GM12878 (cell line): ENCODE measurements around the gene C1QTNF3. TPM values are rescaled to one million over a fixed set of nuclear protein-coding genes. Genes with fewer than 3 reads are reported as not detected.

ENCODE experiments used
- ATAC-seq: fragments of 200-7000 bp; cut with Tn5 transposase; 3 replicates; pipeline ENCODE4 v1.9.1; 2020; ENCODE audit warnings: mild to moderate bottlenecking, moderate library complexity
- BruUV-seq: library from RNA; stranded (reverse); fragments of 400-500 nt; replicated peaks from 2 replicates; lab custom pipeline; 2021; lab: Mats Ljungman, UMichigan
- CTCF ChIA-PET: fragments of 300-600 bp; sonication (Branson Sonifier 250); formaldehyde crosslinking; extraction: SDS; loops from one replicate; lab custom pipeline; 2021; ENCODE audit warnings: inconsistent platforms; lab: Yijun Ruan, JAX
- POLR2A ChIA-PET: fragments of 350-600 bp; formaldehyde crosslinking; extraction: SDS; loops from one replicate; lab custom pipeline; 2021; ENCODE audit warnings: inconsistent platforms; lab: Charles Lee
- RAD21 ChIA-PET: fragments of 300-600 bp; sonication (Branson Sonifier 250); formaldehyde crosslinking; loops from one replicate; lab custom pipeline; 2023; ENCODE audit warnings: antibody characterized with exemption; ENCODE audit not compliant: unreplicated experiment; lab: Charles Lee
- SMC1A ChIA-PET: fragments of 300-600 bp; sonication (Branson Sonifier 250); formaldehyde crosslinking; loops from one replicate; lab custom pipeline; 2023; ENCODE audit not compliant: unreplicated experiment, uncharacterized antibody; lab: Charles Lee
- DNase-seq: peaks from one replicate; pipeline ENCODE4 v3.0.0-alpha.2; 2011; ENCODE audit warnings: low read depth, low spot score
- FAIRE-seq: peaks from 3 replicates; lab custom pipeline; 2011; peaks lifted over from hg19 to GRCh38; lab: Jason Lieb, UNC
- H2AFZ ChIP-seq: 2 replicates; pipeline ENCODE4 v1.6.0; 2011; ENCODE audit warnings: low read depth, low read length, control low read depth; ENCODE audit not compliant: control insufficient read depth
- H3K27ac ChIP-seq: 2 replicates; pipeline ENCODE4 v1.5.1; 2011; ENCODE audit warnings: control low read depth; ENCODE audit not compliant: control insufficient read depth, insufficient read depth
- H3K27me3 ChIP-seq, 2 experiments: replicated peaks in 1 of 2; 2 replicates each; pipeline versions ENCODE4 v1.6.0 to v1.6.1; 2011; ENCODE audit warnings: low read length in 1 of 2; ENCODE audit not compliant: control insufficient read depth in 2 of 2, insufficient read depth in 2 of 2
- H3K36me3 ChIP-seq, 2 experiments: 2 replicates each; pipeline ENCODE4 v1.5.1; 2011; ENCODE audit warnings: low read length in 1 of 2; ENCODE audit not compliant: control insufficient read depth in 2 of 2, insufficient read depth in 2 of 2
- H3K4me1 ChIP-seq: 2 replicates; pipeline ENCODE4 v1.6.1; 2011; ENCODE audit warnings: mild to moderate bottlenecking, low read length, moderate library complexity, mixed read lengths; ENCODE audit not compliant: control insufficient read depth, insufficient read depth
- H3K4me2 ChIP-seq: 2 replicates; pipeline ENCODE4 v1.6.0; 2011; ENCODE audit warnings: control low read depth; ENCODE audit not compliant: control insufficient read depth, insufficient read depth
- H3K4me3 ChIP-seq: fragments of 200-600 bp; sonication (generic); 2 replicates; pipeline ENCODE4 v1.5.1; 2016
- H3K79me2 ChIP-seq: 2 replicates; pipeline ENCODE4 v1.6.0; 2011; ENCODE audit warnings: low read length; ENCODE audit not compliant: control insufficient read depth, insufficient read depth
- H3K9ac ChIP-seq: 2 replicates; pipeline ENCODE4 v1.8.0; 2011; ENCODE audit warnings: low read length, control low read depth, mixed read lengths; ENCODE audit not compliant: control insufficient read depth, insufficient read depth
- H3K9me3 ChIP-seq: replicated peaks from 3 replicates; pipeline ENCODE4 v1.5.1; 2011; ENCODE audit warnings: mild to moderate bottlenecking, low read length; ENCODE audit not compliant: control insufficient read depth, insufficient read depth
- H4K20me1 ChIP-seq: 2 replicates; pipeline ENCODE4 v1.6.0; 2011; ENCODE audit not compliant: control insufficient read depth, insufficient read depth
- CBX3 ChIP-seq: fragments of 200-600 bp; sonication (generic); IDR thresholded peaks from 2 replicates; pipeline ENCODE4 v1.6.1; 2016; ENCODE audit warnings: low read depth, borderline replicate concordance
- EED ChIP-seq: sonication (generic); IDR thresholded peaks from 2 replicates; pipeline ENCODE4 v1.6.1; 2016; ENCODE audit warnings: antibody characterized with exemption, low read depth
- IKZF1 ChIP-seq: fragments of 450-650 bp; conservative IDR thresholded peaks from 2 replicates; pipeline ENCODE4 v1.6.1; 2017; ENCODE audit warnings: antibody characterized with exemption, mild to moderate bottlenecking
- IKZF2 ChIP-seq, 2 experiments: fragments of 450-650 bp; IDR thresholded peaks; 2 replicates each; pipeline ENCODE4 v1.6.1; 2017; ENCODE audit warnings: mild to moderate bottlenecking in 2 of 2, moderate library complexity in 2 of 2
- MEF2A ChIP-seq: IDR thresholded peaks from 2 replicates; pipeline ENCODE4 v1.6.1; 2011; ENCODE audit warnings: low read depth, mild to moderate bottlenecking, low read length, moderate library complexity; ENCODE audit not compliant: insufficient read depth
- NFIC ChIP-seq: IDR thresholded peaks from 2 replicates; pipeline ENCODE4 v1.6.1; 2012; ENCODE audit warnings: low read depth, mild to moderate bottlenecking, inconsistent platforms, low read length, moderate library complexity
- RUNX3 ChIP-seq: IDR thresholded peaks from 2 replicates; pipeline ENCODE4 v1.6.1; 2012; ENCODE audit warnings: low read length, inconsistent platforms
- SUPT20H ChIP-seq: IDR thresholded peaks from 2 replicates; pipeline ENCODE4 v1.6.1; 2011; ENCODE audit warnings: low read depth, mild to moderate bottlenecking, low read length, moderate library complexity, borderline replicate concordance; ENCODE audit not compliant: control insufficient read depth
- TCF7 ChIP-seq: IDR thresholded peaks from 2 replicates; pipeline ENCODE4 v1.6.1; 2014; ENCODE audit warnings: antibody characterized with exemption, borderline replicate concordance
- WGBS: methylation state at CpG from one replicate; pipeline ENCODE4 v1.1.6; 2016; ENCODE audit warnings: low lambda C conversion rate; ENCODE audit not compliant: insufficient replicate concordance, insufficient coverage; ENCODE audit errors: missing lambda C conversion rate; 5-methylcytosine and 5-hydroxymethylcytosine counted together
- in situ Hi-C: fragments of 300-500 bp; cut with MboI; formaldehyde crosslinking; loops from 9 replicates; pipeline ENCODE4 v1.14.3; 2018; ENCODE audit warnings: mixed read lengths
- intact Hi-C: fragments of 100-400 bp; cut with micrococcal nuclease; formaldehyde crosslinking; loops from one replicate; pipeline ENCODE4 v1.14.2; 2022; ENCODE audit not compliant: unreplicated experiment
- polyA plus RNA-seq, 11 experiments: library from polyadenylated mRNA; depleted of rRNA in 4 of 11; unstranded in 6 of 11; stranded (reverse) in 5 of 11; fragments of >200 nt; fragmentation: Nextera tagmentation in 4 of 11; fragmentation: Illumina TruSeq in 1 of 11; extraction: Ambion mirVana in 4 of 11; extraction: Trizol in 1 of 11; gene quantifications; 1 replicate in 1 of 11; 2 replicates in 10 of 11; pipeline versions ENCODE4 v1.2.1 to v1.2.3, GENCODE V29; 2011 to 2016; ENCODE audit warnings: inconsistent platforms in 2 of 11, missing spikeins in 2 of 11, low read depth in 1 of 11
- total RNA-seq, 4 experiments: library from RNA; depleted of rRNA in 3 of 4; stranded (reverse); fragments of >200 nt in 3 of 4; fragmentation: Illumina TruSeq in 1 of 4; extraction: Trizol in 1 of 4; gene quantifications; 2 replicates each; pipeline versions ENCODE4 v1.2.1 to v1.2.3, GENCODE V29; 2013 to 2021

C1QTNF3 gene
- total and polyA plus RNA-seq, 10 of the 15 experiments (the other 5 are each of a cell fraction or from before 2014, with no cell fraction given): 0.39 to 6.3 (median 1.3) TPM

GRCh38 chr5:33973271-33973670, 69.7 kb downstream of the C1QTNF3 start:
- ChIA-PET CTCF (no interaction called here), POLR2A (no interaction called here), SMC1A (interaction anchor here (1.4 kb wide), 1 partner anchor 11 kb away, joined by 3 read pairs; no protein-coding TSS in a partner anchor)
- H3K4me1 ChIP-seq: peaks cover 17% of the 10 kb centered on the region
- no peak for DNase-seq
- no peaks in the 10 kb centered on the region for H3K9me3 ChIP-seq
- BruUV-seq: no TSS peak
- H2AFZ ChIP-seq: no peak overlapping the region
- H3K36me3 ChIP-seq: no peaks in the 10 kb centered on the region
- H3K4me3 ChIP-seq: no peak overlapping the region; the same call in 1 of the 2 replicates
- H3K9ac ChIP-seq: no peak overlapping the region
- intact Hi-C loops: loop anchor here (10.0 kb wide), 1 partner anchor 808 kb away; no protein-coding TSS in a partner anchor
- ATAC-seq: peak; percentile 74
- peak; percentile 56 for FAIRE-seq
- H3K27ac ChIP-seq: peak overlapping the region; percentile 20; the same call in 1 of the 2 replicates
- WGBS: 3% methylated on average over 2 of the region's 2 CpGs
- TF ChIP-seq SUPT20H: no peak
- no peak for TF ChIP-seq MEF2A
- TF ChIP-seq EED: 0 out of 2 replicates have a peak, but pooled peaks have one; percentile 43
- TF ChIP-seq CBX3: no peak
- TF ChIP-seq TCF7: peak; percentile 78
- 0 out of 2 replicates have a peak, but pooled peaks have one; percentile 34 for TF ChIP-seq IKZF1
- TF ChIP-seq IKZF2 (IDR thresholded peaks at IDR 0.05): peak; percentile 33 to 39; a peak in 2 of 4 replicates
- peak; percentile 32; the same call in 1 of the 2 replicates for TF ChIP-seq NFIC
- TF ChIP-seq RUNX3: peak; percentile 34; the same call in 1 of the 2 replicates
- TF ChIP-seq, all 136 proteins: peak for 6
- RAD21 ChIA-PET: interaction anchor here (1.6 kb wide), 1 partner anchor 538 kb away, joined by 5 read pairs; no protein-coding TSS in a partner anchor
- Histone ChIP-seq H4K20me1 (no peaks in the 10 kb centered on the region), H3K27me3 (no peaks in the 10 kb centered on the region), H3K79me2 (no peaks in the 10 kb centered on the region), H3K4me2 (peak overlapping the region; percentile 59)
- in situ Hi-C loops: no loop called here
